Activated CD8-positive, alpha-beta memory T cell treated with anti-CD3 and anti-CD28 coated beads for 36 hours (primary cell): ENCODE results near the gene ASTN1. TPM values are rescaled to one million over a fixed set of nuclear protein-coding genes. Genes with fewer than 3 reads are reported as not detected.

Experiments used
- CTCF ChIA-PET: fragments of 350-600 bp; sonication (Branson Sonifier 250); formaldehyde crosslinking; loops from one replicate; lab custom pipeline; 2021; ENCODE audit warnings: antibody characterized with exemption; lab: Charles Lee
- POLR2A ChIA-PET: fragments of 350-600 bp; sonication (Branson Sonifier 250); formaldehyde crosslinking; loops from one replicate; lab custom pipeline; 2021; ENCODE audit warnings: antibody characterized with exemption; lab: Charles Lee
- total RNA-seq, 2 experiments: library from RNA; stranded (reverse); gene quantifications; one replicate each; pipeline ENCODE4 v1.2.3, GENCODE V29; 2021

Gene ASTN1
- total RNA-seq, 2 experiments from 2014 or later = not detected

DNA sequence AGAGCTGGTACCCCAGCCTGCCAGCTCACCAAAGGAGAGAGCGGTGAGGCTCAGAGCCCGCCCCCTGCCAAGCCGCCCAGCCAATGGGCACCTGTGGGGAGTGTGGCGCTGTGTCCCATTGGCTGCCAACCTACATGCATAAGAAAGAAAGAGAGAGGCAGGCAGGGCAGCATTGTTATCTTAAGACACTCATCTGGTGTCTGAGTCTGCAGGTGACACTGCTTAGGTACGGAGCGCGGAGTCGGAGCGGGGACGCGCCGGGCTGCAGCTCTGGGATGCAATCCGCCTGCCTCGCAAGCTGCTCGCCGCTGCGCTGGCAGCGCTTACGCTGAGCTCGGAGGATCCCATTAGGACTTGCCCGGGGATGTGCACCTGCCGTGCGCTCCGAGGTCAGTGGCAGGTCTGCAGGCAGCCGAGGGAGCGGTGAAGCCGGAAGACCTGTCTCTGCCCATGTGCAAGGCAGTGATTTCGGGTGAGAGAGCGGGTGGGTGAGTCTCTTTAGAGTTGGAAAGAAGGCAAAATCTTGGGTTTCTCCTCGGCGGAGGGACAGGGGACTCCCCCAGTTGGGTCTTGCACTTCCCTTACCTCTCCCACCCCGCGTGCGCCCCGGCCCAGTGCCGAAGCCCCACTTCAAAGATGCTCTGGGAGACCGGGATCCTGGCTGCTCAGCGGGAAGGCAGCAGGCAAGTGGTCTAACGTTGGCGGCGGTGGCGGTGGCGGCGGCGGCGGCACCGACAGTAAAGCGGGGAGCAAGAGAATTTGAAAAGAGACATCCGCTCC, 6.4 kb upstream of the ASTN1 start, which contains the start of gene BRINP2:
Gene BRINP2, plus strand, starts transcription at position 203 of the 780 bp plus-strand sequence. CDS start 58,919 bp downstream, outside the sequence.
- ChIA-PET POLR2A (no interaction called here), CTCF (no interaction called here)

- ChIA-PET POLR2A (no interaction called here), CTCF (no interaction called here)
Observed at GRCh38 chr1:177165069-177165439, 542 bp upstream of the ASTN1 start.

DNA sequence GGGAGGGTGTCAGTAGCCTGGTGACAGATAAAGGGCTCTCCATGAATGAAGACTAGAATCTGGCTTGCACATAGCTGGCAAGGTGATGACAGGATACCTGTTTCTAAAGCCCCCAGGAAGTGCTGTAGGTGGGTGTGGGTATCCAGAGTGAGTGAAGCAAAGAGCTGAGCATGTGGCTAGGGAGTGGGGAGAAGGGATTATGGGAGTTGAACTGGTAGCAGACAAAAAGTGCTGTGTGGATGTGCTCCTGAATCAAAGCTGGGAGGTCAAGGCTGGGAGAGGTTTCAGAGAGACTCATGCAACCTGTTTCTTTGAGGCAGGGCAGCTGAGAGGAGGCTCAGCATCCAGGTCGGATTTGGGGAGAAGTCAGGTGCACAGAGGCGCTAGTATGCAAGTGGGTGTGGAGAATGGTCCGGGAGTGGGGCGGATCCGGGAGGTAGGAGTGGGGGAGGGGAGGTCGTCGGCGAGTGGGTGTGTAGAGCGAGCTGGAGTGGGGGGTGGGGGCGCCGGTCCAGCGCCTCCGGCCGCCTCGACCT, 600 bp downstream of the ASTN1 start:
- ChIA-PET CTCF (no interaction called here), POLR2A (no interaction called here)

DNA sequence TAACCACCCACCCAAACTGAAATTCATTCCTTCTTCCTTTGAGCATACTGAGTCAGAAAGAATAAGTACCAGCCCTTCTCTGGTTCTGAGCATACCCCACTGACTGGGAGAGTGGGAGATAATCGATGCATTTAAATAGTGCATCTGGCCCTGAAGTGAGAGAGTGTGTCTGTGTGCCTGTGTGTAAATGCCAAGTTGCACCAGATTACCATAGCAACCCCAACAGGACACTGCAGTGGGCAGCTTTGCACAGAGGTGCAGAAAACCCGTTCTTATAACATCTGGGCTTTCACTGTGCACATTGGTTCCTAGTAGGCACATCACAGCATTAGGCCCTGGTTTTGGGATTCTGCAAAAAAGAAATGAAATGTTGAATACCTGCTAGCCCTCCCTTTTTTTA, 2.3 kb downstream of the ASTN1 start:
- POLR2A ChIA-PET = no interaction called here
- CTCF ChIA-PET = no interaction called here

DNA sequence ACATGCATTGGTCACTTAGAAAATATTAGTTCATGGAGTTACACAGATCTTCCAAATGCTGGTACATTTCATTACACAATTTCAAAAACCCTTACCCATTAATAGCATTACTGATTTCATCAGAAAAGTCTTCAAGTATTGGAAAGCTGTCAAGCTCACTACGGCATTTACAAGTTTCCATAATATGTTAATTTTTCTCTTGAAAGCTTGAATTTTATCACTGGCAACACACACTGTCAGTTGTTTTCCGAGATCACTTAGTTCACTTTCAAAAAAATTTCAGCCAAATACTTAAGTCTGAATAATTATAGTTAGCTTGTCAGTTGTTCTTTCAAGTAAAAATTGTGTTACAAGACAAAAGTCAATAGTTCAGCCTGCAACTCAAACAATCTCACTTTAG, 18.0 kb downstream of the ASTN1 start:
- CTCF ChIA-PET = no interaction called here
- POLR2A ChIA-PET = no interaction called here

DNA sequence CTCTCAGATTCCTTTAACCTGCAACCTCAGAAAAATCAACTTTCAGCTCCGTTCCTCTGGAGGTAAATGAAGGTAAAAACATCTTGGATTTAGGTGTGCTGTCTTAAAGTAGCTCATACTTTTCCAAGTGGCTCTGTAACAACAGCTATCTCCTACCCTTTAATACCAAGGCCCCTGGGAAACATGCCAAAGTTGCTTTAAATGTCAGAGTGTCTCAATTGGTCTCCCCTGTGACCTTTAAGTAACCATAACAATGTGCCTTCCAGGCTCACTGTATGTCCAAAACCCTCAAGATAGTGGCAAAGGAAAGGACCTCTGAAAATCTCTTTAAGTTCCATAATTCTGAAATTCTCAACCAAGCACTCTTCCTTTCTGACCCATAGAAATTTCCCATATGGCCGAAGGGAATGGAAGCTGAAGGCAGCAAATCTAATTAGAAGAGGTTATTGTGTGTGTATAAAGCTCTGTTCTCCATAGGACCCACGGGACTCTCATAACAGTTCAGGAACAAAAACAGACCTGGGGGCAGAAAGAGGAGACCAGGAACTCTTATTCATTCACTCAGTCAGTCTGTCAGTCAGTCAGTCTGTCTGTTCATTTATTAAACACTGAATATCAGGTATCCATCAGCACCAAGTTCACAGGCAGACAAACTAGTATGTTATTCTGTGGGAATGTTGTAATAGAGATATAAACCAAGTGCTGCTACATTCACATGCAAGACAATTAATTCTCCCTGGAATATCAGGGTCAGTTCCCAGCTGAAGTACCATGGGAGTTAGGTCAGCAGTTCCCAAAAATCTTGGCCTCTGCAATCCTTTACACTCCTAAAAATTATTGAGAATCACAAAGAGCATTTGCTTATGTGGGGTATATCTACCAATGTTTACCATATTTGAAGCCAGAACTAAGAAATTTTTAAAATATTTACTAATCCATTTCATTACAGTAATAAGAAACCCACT, 19.1 kb downstream of the ASTN1 start:
- POLR2A ChIA-PET = no interaction called here
- CTCF ChIA-PET = no interaction called here

- POLR2A ChIA-PET = no interaction called here
- CTCF ChIA-PET = no interaction called here
Observed at GRCh38 chr1:177142791-177143271, 21.7 kb downstream of the ASTN1 start.

DNA sequence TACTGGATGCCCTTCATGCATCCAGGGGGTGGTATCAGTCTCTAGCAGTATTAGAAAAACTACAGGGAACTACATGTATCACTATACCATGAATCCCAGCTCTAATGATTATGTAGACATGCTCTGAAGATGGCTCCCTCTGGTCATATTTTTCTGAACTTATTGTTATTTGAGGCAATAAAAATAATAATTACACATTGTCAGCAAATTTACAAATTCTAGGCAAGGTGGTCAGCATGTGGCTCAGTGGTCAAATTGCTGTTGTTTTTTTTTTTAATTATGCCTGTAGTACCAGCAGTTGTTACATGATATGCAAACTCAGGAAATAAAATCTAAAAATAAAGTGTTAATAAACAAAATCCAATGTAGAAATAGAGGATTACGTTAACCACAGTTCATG, 22.5 kb downstream of the ASTN1 start:
- CTCF ChIA-PET = no interaction called here
- POLR2A ChIA-PET = no interaction called here

- ChIA-PET POLR2A (no interaction called here), CTCF (no interaction called here)
Observed at GRCh38 chr1:177138347-177138746, 26.2 kb downstream of the ASTN1 start.

- ChIA-PET CTCF (no interaction called here), POLR2A (no interaction called here)
Observed at GRCh38 chr1:177137814-177138213, 26.7 kb downstream of the ASTN1 start.

- CTCF ChIA-PET = no interaction called here
- POLR2A ChIA-PET = no interaction called here
Observed at GRCh38 chr1:177135250-177135649, 29.3 kb downstream of the ASTN1 start.

DNA sequence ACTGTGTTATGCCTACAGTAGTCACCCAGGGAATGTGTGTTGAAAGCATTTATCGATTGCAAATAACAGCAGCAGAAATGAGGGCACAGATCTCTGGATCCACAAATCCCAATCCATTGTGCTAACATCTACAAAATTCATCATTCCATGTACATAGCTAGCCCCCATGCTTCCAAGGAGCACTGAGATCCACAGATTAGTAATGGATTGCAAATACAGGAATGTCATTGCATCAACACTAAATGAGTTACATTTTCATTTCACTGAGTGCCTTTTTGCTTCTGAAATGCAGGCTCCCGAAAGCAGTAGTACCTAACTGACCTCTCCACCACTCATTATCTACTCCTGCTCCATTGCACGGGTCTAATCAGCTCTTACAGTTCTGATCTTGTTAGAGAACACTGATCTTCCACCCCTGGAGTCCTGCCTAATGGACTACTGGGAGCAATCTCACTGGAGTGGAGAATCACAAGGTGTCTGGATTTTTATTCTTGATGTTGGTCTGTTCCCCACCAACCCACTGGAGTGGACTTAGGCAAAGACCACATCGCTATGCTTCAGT, 30.5 kb downstream of the ASTN1 start:
- POLR2A ChIA-PET = no interaction called here
- CTCF ChIA-PET = no interaction called here

DNA sequence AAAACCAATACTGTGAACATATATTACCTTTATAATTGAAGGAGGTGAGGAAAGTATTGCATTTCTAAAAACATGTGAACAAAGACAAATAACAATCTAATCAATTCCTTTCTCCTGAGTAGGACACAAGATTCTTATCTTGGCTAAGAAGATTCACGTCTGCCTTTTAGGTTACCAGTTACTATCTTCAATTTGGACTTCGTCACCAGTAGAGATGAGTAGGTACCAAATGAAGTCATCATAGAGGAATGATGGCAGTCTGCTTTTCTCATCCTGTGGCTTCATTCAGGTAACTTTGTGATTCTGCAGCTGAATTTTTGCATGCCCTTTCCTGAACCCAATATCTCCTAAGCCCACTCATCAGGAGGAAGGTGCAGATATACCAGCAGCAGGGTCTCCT, 32.4 kb downstream of the ASTN1 start:
- POLR2A ChIA-PET = no interaction called here
- CTCF ChIA-PET = no interaction called here

- CTCF ChIA-PET = no interaction called here
- POLR2A ChIA-PET = no interaction called here
Observed at GRCh38 chr1:177131723-177132122, 32.8 kb downstream of the ASTN1 start.

DNA sequence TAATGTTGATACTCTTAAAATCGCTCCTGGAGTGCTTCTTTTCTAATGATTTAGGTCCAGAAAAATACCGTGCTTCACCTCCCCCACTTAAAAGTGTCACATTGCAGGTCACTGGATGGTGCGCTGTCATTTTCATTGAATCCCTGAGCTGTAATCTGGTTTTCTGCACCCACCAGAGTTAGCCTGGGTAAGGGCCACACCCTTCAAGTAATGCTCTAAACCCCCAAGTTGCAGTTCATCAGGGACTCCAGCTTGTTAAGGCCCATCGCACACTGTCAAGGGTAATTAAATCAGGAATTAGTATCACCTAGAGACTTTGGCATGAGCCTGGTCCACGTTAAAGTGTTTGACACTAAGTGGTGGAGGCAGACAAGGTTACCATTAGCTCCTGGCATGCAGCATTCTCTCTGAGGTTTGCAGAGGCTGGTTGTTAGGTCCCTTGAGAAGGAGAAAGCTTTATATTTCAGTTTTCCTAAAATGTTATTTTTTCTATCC, 34.0 kb downstream of the ASTN1 start:
- ChIA-PET POLR2A (no interaction called here), CTCF (no interaction called here)

- CTCF ChIA-PET = no interaction called here
- POLR2A ChIA-PET = no interaction called here
Observed at GRCh38 chr1:177128665-177129281, 35.7 kb downstream of the ASTN1 start.

DNA sequence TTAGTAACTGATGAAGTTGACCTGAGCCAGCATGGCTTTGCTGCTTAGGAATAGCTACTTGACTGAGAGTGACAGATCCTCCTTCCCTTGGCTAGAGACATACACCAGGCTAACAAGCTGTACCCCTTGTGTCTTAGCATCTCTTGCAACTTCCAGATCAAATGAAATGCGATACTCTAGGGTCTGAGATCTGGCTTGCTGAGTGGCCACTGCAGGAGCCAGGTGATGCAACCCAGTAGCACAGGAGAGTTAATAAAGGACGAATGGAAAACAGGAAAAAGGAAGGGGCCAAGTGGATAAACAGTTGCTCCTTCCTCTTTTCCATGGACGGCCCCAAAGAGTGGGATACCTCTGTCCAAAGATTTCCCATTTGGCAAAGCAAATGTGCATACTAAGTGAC, 38.2 kb downstream of the ASTN1 start:
- POLR2A ChIA-PET = no interaction called here
- CTCF ChIA-PET = no interaction called here

DNA sequence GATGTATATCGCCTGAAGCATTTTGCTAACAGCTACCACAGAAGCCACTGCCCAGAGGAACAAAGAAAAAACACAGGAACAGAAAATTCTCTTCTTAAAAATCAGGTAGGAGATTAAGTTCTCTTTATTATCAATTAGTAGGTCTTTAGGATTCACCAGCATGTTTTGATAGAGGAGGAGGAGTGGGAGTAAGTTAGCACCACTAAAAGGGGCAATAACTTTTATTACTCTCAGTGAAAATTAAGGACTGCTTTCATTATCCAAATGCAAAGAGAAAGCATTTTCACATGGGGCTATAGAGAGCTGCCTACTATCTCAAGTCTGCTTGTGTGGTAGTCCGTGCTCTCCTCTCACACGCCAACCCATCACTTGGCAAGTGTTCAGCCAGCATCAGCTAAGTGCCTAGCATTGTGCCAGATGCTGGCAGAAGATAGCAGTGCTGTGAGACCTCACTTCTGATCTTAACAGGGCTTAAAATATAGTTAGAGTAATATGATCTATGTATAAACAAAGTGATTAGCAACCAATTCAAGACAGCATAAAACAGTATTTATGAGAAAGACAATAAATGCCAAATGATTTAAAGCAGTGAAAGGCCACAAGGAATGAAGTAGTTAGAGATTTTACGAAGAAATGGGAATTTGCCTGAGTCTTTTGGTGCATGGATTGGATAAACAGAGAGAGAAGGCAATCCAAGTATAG, 39.8 kb downstream of the ASTN1 start:
- ChIA-PET CTCF (no interaction called here), POLR2A (no interaction called here)
